Adrenal gland (tissue), 12 donors: Measurements from ENCODE around the gene F5. TPM values are rescaled to one million over a fixed set of nuclear protein-coding genes. Genes with fewer than 3 reads are reported as not detected.

Experiments
- DNase-seq, 7 donors: peaks; one replicate each; pipeline ENCODE4 v3.0.0-alpha.2; 2019 to 2020
- H3K27ac ChIP-seq, 5 donors: fragments of 200-600 bp; sonication (generic) in 4 of 5; 1 replicate in 3 of 5; 2 replicates in 2 of 5; pipeline versions ENCODE4 v1.5.1 to v1.8.0; 2016 to 2020; ENCODE audit warnings: mild to moderate bottlenecking in 1 of 5
- H3K27me3 ChIP-seq: fragments of 200-600 bp; 2 replicates; pipeline ENCODE4 v1.8.0; 2021
- H3K36me3 ChIP-seq, 2 donors: fragments of 200-600 bp; replicated peaks in 1 of 2; 1 replicate in 1 of 2; 2 replicates in 1 of 2; pipeline versions ENCODE4 v1.5.1 to v1.8.0; 2018 to 2022
- H3K4me1 ChIP-seq, 2 donors: fragments of 200-600 bp; replicated peaks in 1 of 2; 1 replicate in 1 of 2; 2 replicates in 1 of 2; pipeline versions ENCODE4 v1.5.1 to v1.8.0; 2018 to 2021
- H3K4me3 ChIP-seq, 4 donors: fragments of 200-600 bp; sonication (generic) in 3 of 4; one replicate each; pipeline ENCODE4 v1.5.1; 2016 to 2018
- H3K9me3 ChIP-seq, 3 donors: fragments of 200-600 bp; sonication (generic) in 1 of 3; replicated peaks in 1 of 3; 1 replicate in 2 of 3; 2 replicates in 1 of 3; pipeline versions ENCODE4 v1.5.1 to v1.8.0; 2016 to 2021
- CTCF ChIP-seq, 6 experiments: fragments of 450-650 bp in 4 of 6; fragments of 200-600 bp in 2 of 6; sonication (generic) in 1 of 6; IDR thresholded peaks; 1 replicate in 5 of 6; 2 replicates in 1 of 6; pipeline versions ENCODE4 v1.5.1 to v1.8.0; 2016 to 2021; ENCODE audit warnings: antibody characterized with exemption in 6 of 6, mild to moderate bottlenecking in 2 of 6, moderate library complexity in 1 of 6
- POLR2A ChIP-seq, 2 donors: fragments of 450-650 bp; IDR thresholded peaks; one replicate each; pipeline ENCODE4 v1.6.1; 2017; ENCODE audit warnings: antibody characterized with exemption in 2 of 2, mild to moderate bottlenecking in 2 of 2, moderate library complexity in 1 of 2
- WGBS, 4 donors: extraction: QIAGEN DNeasy Blood & Tissue Kit in 2 of 4; methylation state at CpG; one replicate each; pipeline versions ENCODE4 v1.1.5 to v1.1.7; 2013 to 2017; 5-methylcytosine and 5-hydroxymethylcytosine counted together
- intact Hi-C, 2 donors: fragments of 100-400 bp; cut with DNase I; formaldehyde crosslinking; loops; one replicate each; pipeline versions ENCODE4 v1.14.1 to v1.15.0; 2022 to 2023
- polyA plus RNA-seq, 3 donors: library from polyadenylated mRNA; stranded (reverse); fragments of 200-250 nt in 2 of 3; fragments of 350-450 nt in 1 of 3; fragmentation: Illumina TruSeq in 1 of 3; extraction: RNeasy Lipid Tissue Mini Kit (QIAGEN cat#74804) in 1 of 3; gene quantifications; one replicate each; pipeline ENCODE4 v1.2.3, GENCODE V29; 2013 to 2014
- total RNA-seq, 9 donors: library from RNA; depleted of rRNA in 4 of 9; stranded (reverse); fragments of >200 nt in 4 of 9; fragments of 120-200 nt in 1 of 9; fragmentation: NEBNext Ultra II Directional in 1 of 9; extraction: Animal tissue kit (Norgen Biotek cat#: 25700) in 1 of 9; gene quantifications; one replicate each; pipeline versions ENCODE4 v1.1.0 to v1.2.4, GENCODE V29; 2013 to 2023
- donor health status: healthy with polysubstance abuse.
- donor health status: Bipolar disorder and iron deficiency.
- donor health status: DM: yes; HTN: yes; CAD: no.
- donor health status: DM: no; HTN: no; CAD: no.
- donor health status: DM: no; HTN: no; CAD: no.
- donor health status: DM: yes; HTN: yes; CAD: no.

Gene F5
- total and polyA plus RNA-seq, 12 donors: under 0.01 to 0.88 (median 0.14) TPM; not detected in 4

- no peaks in the 10 kb centered on the region for H3K36me3 ChIP-seq
- WGBS, 4 donors: 43 to 63% (median 55%) methylated on average over 3 of the region's 3 CpGs
- peaks cover 7% of the 10 kb centered on the region for H3K27me3 ChIP-seq
- no peak for DNase-seq
- intact Hi-C loops: loop anchor here in 1 of 2 donors (10.0 kb wide), 1 partner anchor 119 kb away; the partner anchor contains the start of gene SELL
- no peak overlapping the region for H3K4me3 ChIP-seq
- no peaks in the 10 kb centered on the region for H3K9me3 ChIP-seq
- H3K27ac ChIP-seq: no peak overlapping the region
- TF ChIP-seq CTCF (IDR thresholded peaks at IDR 0.05): no peak
- TF ChIP-seq POLR2A (IDR thresholded peaks at IDR 0.05): no peak
- no peaks in the 10 kb centered on the region for H3K4me1 ChIP-seq
Measured at GRCh38 chr1:169595764-169596711, 9.8 kb upstream of the F5 start.

- Histone ChIP-seq H3K9me3 (no peaks in the 10 kb centered on the region), H3K36me3 (no peaks in the 10 kb centered on the region), H3K27ac (no peak overlapping the region), H3K4me3 (no peak overlapping the region), H3K4me1 (no peaks in the 10 kb centered on the region), H3K27me3 (peaks cover 7% of the 10 kb centered on the region)
- TF ChIP-seq CTCF (IDR thresholded peaks at IDR 0.05): no peak
- no peak for TF ChIP-seq POLR2A (IDR thresholded peaks at IDR 0.05)
- DNase-seq: no peak
- 54 to 60% (median 57%) methylated on average over 3 of the region's 3 CpGs for WGBS, 4 donors
- intact Hi-C loops: loop anchor here in 1 of 2 donors (10.0 kb wide), 1 partner anchor 120 kb away; the partner anchor contains the start of gene SELL
Measured at GRCh38 chr1:169594391-169594790, 8.1 kb upstream of the F5 start.

- Histone ChIP-seq H3K9me3 (no peaks in the 10 kb centered on the region), H3K27me3 (no peaks in the 10 kb centered on the region), H3K36me3 (no peaks in the 10 kb centered on the region), H3K4me3 (no peak overlapping the region), H3K27ac (no peak overlapping the region), H3K4me1 (peaks cover 0 to 9% of the 10 kb centered on the region in 2 donors)
- 73 to 84% (median 81%) methylated on average over 5 of the region's 5 CpGs for WGBS, 4 donors
- TF ChIP-seq POLR2A (IDR thresholded peaks at IDR 0.05) (no peak), CTCF (IDR thresholded peaks at IDR 0.05) (no peak)
- no peak for DNase-seq
- intact Hi-C loops: loop anchor here in 1 of 2 donors (10.0 kb wide), 1 partner anchor 124 kb away; the partner anchor contains the start of gene SELL
Measured at GRCh38 chr1:169590932-169591331, 4.7 kb upstream of the F5 start.

GRCh38 chr1:169588785-169589485, 2.7 kb upstream of the F5 start:
- DNase-seq: no peak
- Histone ChIP-seq H3K9me3 (no peaks in the 10 kb centered on the region), H3K27me3 (peaks cover 4% of the 10 kb centered on the region), H3K27ac (no peak overlapping the region), H3K36me3 (no peaks in the 10 kb centered on the region), H3K4me3 (no peak overlapping the region), H3K4me1 (peaks cover 0 to 9% of the 10 kb centered on the region in 2 donors)
- no peak for TF ChIP-seq CTCF (IDR thresholded peaks at IDR 0.05)
- TF ChIP-seq POLR2A (IDR thresholded peaks at IDR 0.05): no peak
- 72 to 83% (median 81%) methylated on average over 4 of the region's 4 CpGs for WGBS, 4 donors
- intact Hi-C loops: loop anchor here in 1 of 2 donors (10.0 kb wide), 1 partner anchor 226 kb away; no protein-coding TSS in a partner anchor
